DND-41 (cell line): ENCODE results near the gene FHIT.

ENCODE experiments used
- CTCF ChIP-seq: IDR thresholded peaks from 2 replicates; pipeline ENCODE4 v1.5.1; 2012; ENCODE audit warnings: borderline replicate concordance, low read length, moderate library complexity, mild to moderate bottlenecking; ENCODE audit not compliant: poor library complexity, severe bottlenecking; ENCODE audit errors: extremely low read depth
- EZH2 ChIP-seq: IDR thresholded peaks from 3 replicates; pipeline ENCODE4 v1.6.1; 2012; ENCODE audit warnings: borderline replicate concordance, low read depth, mild to moderate bottlenecking, moderate library complexity, low read length, inconsistent platforms; ENCODE audit not compliant: severe bottlenecking

- TF ChIP-seq CTCF, result no peak
- no peak for TF ChIP-seq EZH2
These were observed 1007.8 kb downstream of the FHIT start for GRCh38 chr3:60243456-60243855.
